Thymus (tissue), 14 donors: ENCODE measurements around the gene TTC23. TPM values are rescaled to one million over a fixed set of nuclear protein-coding genes. Genes with fewer than 3 reads are reported as not detected.
A peak's percentile ranks its signal among the peaks of the same experiment; 100 is the strongest.

ENCODE experiments used
- DNase-seq, 9 donors: peaks; one replicate each; pipeline ENCODE4 v3.0.0-alpha.2; 2013; ENCODE audit warnings: low spot score in 9 of 9, low read depth in 6 of 9, missing footprints in 1 of 9
- H3K27ac ChIP-seq, 2 donors: one replicate each; pipeline ENCODE4 v1.5.1; 2013; ENCODE audit warnings: control low read depth in 1 of 2, low read depth in 1 of 2, low read length in 1 of 2, mild to moderate bottlenecking in 1 of 2, moderate library complexity in 1 of 2
- H3K27me3 ChIP-seq, 2 donors: one replicate each; pipeline ENCODE4 v1.5.1; 2013; ENCODE audit warnings: low read length in 1 of 2; ENCODE audit not compliant: control insufficient read depth in 2 of 2, insufficient read depth in 1 of 2
- H3K36me3 ChIP-seq, 2 donors: one replicate each; pipeline ENCODE4 v1.5.1; 2013; ENCODE audit warnings: low read length in 1 of 2, mild to moderate bottlenecking in 1 of 2, moderate library complexity in 1 of 2; ENCODE audit not compliant: control insufficient read depth in 2 of 2, insufficient read depth in 2 of 2
- H3K4me1 ChIP-seq, 2 donors: one replicate each; pipeline ENCODE4 v1.5.1; 2013; ENCODE audit warnings: low read length in 2 of 2; ENCODE audit not compliant: control insufficient read depth in 2 of 2, insufficient read depth in 2 of 2
- H3K4me3 ChIP-seq, 2 donors: one replicate each; pipeline ENCODE4 v1.5.1; 2013; ENCODE audit warnings: low read length in 2 of 2, control low read depth in 1 of 2, mild to moderate bottlenecking in 1 of 2
- H3K9me3 ChIP-seq, 2 donors: one replicate each; pipeline ENCODE4 v1.5.1; 2013; ENCODE audit warnings: low read length in 1 of 2, mild to moderate bottlenecking in 1 of 2; ENCODE audit not compliant: control insufficient read depth in 2 of 2, insufficient read depth in 1 of 2
- WGBS: extraction: QIAGEN DNeasy Blood & Tissue Kit; methylation state at CpG from one replicate; pipeline ENCODE4 v1.1.7; 2013; 5-methylcytosine and 5-hydroxymethylcytosine counted together
- long read RNA-seq, 10 donors: transcript quantifications; one replicate each; lab custom pipeline, GENCODE V29; 2026
- polyA plus RNA-seq: library from polyadenylated mRNA; stranded (reverse); fragments of 200-250 nt; gene quantifications from one replicate; pipeline ENCODE4 v1.2.3, GENCODE V29; 2013
- total RNA-seq: library from RNA; stranded (reverse); fragments of 120-200 nt; gene quantifications from one replicate; pipeline ENCODE4 v1.2.4, GENCODE V29; 2013
- donor health status: healthy.

TTC23 gene, protein sequence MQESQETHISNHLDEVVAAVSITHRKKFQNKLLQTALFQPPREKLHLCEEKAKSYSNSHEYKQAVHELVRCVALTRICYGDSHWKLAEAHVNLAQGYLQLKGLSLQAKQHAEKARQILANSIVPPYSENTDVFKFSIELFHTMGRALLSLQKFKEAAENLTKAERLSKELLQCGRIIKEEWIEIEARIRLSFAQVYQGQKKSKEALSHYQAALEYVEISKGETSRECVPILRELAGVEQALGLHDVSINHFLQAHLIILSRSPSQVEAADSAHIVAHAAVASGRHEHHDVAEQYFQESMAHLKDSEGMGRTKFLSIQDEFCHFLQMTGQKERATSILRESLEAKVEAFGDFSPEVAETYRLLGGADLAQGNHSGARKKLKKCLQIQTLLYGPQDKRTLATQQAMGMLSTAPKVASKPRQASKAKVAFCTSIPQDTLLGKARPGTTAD
- total RNA-seq (5.7 TPM), polyA plus RNA-seq (7.7 TPM)
- long read RNA-seq, donor 1 = 0 reads
- long read RNA-seq, donor 2 = 0 reads
- long read RNA-seq, donor 3, partial matches to known transcripts = 25 of 25 reads
- long read RNA-seq, donor 3, other reads (novel, unspliced or antisense) = 0 of 25 reads
- long read RNA-seq, donor 4 = 0 reads
- long read RNA-seq, donor 5 = 0 reads
- long read RNA-seq, donor 6 = 0 reads
- long read RNA-seq, donor 7 = 0 reads
- long read RNA-seq, donor 8 = 0 reads
- long read RNA-seq, donor 9 = 0 reads
- long read RNA-seq, donor 10 = 0 reads

DNA sequence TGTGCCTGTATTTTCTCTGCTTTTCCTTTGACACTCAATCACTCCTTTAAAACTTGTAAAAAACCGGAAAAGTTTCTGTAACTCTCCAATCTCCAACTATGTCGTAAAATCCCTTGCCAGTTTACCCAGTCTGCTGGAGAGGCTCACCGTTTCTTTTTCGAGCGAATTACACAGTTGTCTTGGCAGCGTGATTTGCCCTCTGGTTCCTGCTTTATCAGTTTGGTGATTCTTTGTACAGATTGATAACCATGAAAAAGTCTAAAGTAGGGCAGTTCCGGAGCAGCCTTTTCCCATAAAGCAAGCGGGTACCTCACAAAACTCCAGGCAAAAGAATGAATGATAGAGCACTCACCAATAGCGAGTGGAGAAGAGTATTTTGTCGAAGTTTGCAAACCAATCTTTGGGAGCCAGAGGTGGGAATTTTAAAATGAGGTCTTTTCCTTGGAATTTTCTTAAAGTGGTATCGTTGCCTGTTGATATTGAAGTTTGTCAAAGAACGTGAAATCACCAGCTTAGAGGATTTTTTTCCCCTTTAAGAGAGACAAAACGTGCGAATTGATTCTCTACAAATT, at the start of gene TTC23:
TTC23 (minus strand) TSS at position 312 of the 572 bp plus-strand sequence. CDS start 20,869 bp downstream, outside the sequence.
- Histone ChIP-seq H3K27me3 (no peaks in the 10 kb centered on the region), H3K9me3 (no peaks in the 10 kb centered on the region), H3K36me3 (no peaks in the 10 kb centered on the region), H3K4me3 (peak within 1 kb of the TSS; percentile 41 to 79), H3K4me1 (peaks cover 7 to 15% of the 10 kb centered on the region in 2 donors), H3K27ac (peak within 1 kb of the TSS in 1 of 2 donors; percentile 96)
- DNase-seq = peak in 2 of 9 donors; percentile 21 to 41
- 28% methylated on average over 14 of the region's 14 CpGs for WGBS

DNA sequence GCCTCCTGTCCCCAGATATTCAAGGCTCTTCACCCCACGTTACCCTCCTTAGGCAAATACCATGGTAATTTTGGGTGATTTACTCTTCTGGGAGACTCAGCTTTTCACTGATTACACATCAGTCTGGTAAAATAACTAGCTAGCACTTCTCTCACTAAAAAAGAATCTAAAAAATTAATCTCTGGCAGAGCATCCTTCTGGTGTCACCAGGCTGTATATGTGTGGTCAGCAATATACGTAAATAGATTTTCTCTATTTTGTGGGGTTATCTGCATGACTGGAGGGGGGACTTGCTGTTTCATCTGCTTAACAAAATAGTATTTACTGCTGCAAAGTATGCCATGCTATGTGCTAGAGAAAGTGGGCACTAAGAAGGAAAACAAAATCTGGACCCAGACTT, 47.0 kb upstream of the TTC23 start:
- Histone ChIP-seq H3K9me3 (no peaks in the 10 kb centered on the region), H3K4me1 (no peaks in the 10 kb centered on the region), H3K27me3 (no peaks in the 10 kb centered on the region), H3K36me3 (peaks cover 0 to 8% of the 10 kb centered on the region in 2 donors), H3K27ac (no peak overlapping the region), H3K4me3 (no peak overlapping the region)
- over 99% methylated on average over 2 of the region's 2 CpGs for WGBS
- DNase-seq = no peak

DNA sequence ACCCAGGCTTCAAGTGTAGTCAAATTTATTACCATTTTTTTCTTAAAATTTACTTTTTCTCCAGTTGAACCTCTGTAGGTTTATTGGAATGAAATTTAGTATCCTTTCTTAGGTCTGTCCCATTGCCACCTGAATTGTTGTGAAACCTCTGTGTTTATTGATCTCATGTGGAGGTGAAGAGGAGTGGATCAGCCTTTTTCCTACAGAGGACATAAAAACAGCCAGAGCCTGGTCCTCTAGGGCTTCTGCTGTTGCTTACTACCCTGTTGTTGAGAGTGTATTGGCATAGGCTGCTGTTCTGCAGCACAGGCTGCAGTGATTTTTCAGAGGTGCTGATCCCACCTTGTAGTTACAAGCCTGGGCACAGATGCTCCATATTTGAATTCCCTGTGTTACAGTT, 46.5 kb upstream of the TTC23 start:
- no peak for DNase-seq
- Histone ChIP-seq H3K4me3 (no peak overlapping the region), H3K27ac (no peak overlapping the region), H3K36me3 (peaks cover 0 to 8% of the 10 kb centered on the region in 2 donors), H3K27me3 (no peaks in the 10 kb centered on the region), H3K4me1 (no peaks in the 10 kb centered on the region), H3K9me3 (no peaks in the 10 kb centered on the region)

DNA sequence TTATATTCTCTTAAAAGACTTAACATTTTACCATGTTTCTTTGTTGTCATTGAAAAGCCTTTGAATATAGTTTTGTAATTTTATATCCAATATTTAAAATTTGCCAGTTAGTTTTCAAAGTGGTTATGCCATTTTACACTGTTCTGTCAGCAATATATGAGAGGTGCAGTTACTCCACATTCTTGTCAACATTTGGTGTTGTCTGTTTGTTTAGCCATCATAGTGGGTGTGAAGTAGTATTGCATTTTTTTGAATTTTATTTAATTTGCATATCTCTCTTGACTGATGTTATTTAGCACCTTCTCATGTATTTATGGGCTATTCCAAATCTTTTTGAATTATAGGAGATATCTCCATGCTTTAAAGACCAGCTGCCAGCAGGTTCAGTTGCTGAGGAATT, 42.3 kb upstream of the TTC23 start:
- Histone ChIP-seq H3K9me3 (no peaks in the 10 kb centered on the region), H3K4me1 (no peaks in the 10 kb centered on the region), H3K4me3 (no peak overlapping the region), H3K36me3 (peaks cover 0 to 14% of the 10 kb centered on the region in 2 donors), H3K27me3 (no peaks in the 10 kb centered on the region), H3K27ac (no peak overlapping the region)
- DNase-seq = no peak

DNA sequence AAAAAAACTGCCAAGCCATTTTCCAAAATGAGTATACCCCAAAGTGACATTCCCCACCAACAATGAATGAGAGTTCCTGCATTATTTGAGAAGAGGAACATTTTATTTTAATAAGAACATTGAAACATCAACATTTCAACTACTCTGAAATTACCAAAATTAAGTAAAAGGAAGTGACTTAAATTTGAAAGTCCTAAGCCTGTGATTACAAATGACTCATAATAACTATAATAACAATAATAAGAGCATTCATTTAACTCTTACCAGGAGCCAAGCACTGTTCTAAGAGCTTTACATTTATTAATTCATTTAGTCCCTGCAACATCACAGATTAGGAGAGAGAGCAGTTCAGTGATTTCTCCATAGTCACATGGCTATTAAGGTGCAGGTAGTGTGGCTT, 34.3 kb upstream of the TTC23 start:
- Histone ChIP-seq H3K4me1 (peaks cover 19 to 23% of the 10 kb centered on the region in 2 donors), H3K27ac (no peak overlapping the region), H3K4me3 (no peak overlapping the region), H3K27me3 (no peaks in the 10 kb centered on the region), H3K9me3 (no peaks in the 10 kb centered on the region), H3K36me3 (no peaks in the 10 kb centered on the region)
- DNase-seq = no peak

DNA sequence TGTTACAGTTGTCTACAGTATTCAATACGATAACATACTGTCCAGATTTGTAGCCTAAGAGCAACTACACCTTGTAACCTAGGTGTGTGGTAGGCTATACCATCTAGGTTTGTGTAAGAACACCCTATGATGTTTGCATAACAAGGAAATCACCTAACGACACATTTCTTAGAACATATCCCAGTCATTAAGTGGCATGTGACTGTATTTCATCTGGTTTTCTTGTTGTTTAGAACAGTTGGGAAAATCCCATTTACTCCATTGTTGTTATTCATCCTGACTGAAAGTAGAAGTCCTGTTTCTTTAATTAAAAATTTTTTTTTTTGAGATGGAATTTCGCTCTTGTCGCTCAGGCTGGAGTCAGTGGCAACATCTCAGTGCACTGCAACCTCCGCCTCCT, 33.2 kb upstream of the TTC23 start:
- WGBS = 92% methylated on average over 5 of the region's 5 CpGs
- Histone ChIP-seq H3K27ac (no peak overlapping the region), H3K9me3 (no peaks in the 10 kb centered on the region), H3K27me3 (no peaks in the 10 kb centered on the region), H3K4me1 (peaks cover 21 to 25% of the 10 kb centered on the region in 2 donors), H3K4me3 (no peak overlapping the region), H3K36me3 (no peaks in the 10 kb centered on the region)
- DNase-seq = no peak

DNA sequence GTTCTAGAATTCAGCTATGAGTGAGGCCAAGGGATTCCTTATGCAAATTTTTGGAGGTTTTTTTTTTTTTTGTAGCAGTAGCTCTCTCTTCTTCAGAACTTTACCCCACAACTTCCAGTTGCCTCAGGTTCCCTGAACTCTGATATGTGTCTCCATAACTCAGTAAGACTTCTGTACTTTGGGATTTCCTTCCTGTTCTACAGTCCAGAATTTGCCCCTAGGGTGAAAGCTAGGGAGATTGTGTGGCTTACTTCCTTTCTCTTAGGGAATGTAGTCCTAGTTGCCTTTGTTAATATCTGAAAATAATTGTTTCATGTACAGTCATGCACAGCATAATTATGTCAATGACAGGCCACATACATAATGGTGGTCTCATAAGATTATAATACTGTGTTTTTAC, 32.7 kb upstream of the TTC23 start:
- no peak overlapping the region for H3K27ac ChIP-seq
- H3K4me3 ChIP-seq = no peak overlapping the region
- no peaks in the 10 kb centered on the region for H3K9me3 ChIP-seq

DNA sequence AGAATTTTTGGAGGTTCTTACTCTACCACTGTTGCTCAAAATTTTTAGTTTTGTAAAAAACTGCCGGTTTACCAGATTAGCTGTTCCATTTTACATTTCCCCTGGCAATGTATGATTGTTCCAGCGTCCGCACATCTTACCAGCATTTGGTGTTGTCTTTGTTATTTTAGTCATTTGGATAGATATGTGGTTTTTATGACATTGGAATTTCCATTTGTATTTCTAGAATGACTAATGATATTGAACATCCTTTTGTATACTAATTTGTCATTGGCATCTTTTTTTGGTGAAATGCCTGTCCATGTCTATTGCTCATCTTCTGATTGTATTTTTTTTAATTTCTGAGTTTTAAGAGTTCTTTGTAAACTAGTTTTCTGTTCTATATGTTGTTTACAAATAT, 30.4 kb upstream of the TTC23 start:
- no peaks in the 10 kb centered on the region for H3K36me3 ChIP-seq
- H3K4me3 ChIP-seq = no peak overlapping the region

More for the DNA sequence above, 32.7 kb upstream of the TTC23 start:
- Histone ChIP-seq H3K27me3 (no peaks in the 10 kb centered on the region), H3K4me1 (peaks cover 21 to 25% of the 10 kb centered on the region in 2 donors), H3K36me3 (no peaks in the 10 kb centered on the region)
- DNase-seq = no peak

DNA sequence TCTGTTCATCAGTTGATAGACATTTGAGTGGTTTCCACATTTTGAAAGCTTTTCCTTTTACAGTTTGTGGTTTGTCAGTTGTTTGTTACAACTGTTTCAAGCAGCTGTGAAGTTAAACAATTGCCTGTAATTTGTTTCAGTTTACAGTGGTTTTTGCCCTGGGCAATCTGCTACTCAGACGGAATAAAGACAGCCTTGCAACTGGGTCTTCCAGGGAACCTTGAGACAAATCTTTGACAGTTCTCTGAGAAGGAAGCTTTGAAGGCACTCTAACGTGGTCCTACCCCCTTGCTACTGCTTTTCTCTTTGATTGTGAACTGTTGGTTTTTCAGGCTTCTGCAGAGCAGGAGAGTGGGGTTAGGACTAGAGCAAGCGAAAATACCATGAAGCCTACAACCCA, 29.9 kb upstream of the TTC23 start:
- Histone ChIP-seq H3K4me3 (no peak overlapping the region), H3K27ac (peak overlapping the region; percentile 68 to 83), H3K9me3 (no peaks in the 10 kb centered on the region), H3K27me3 (no peaks in the 10 kb centered on the region), H3K4me1 (peaks cover 21 to 31% of the 10 kb centered on the region in 2 donors), H3K36me3 (no peaks in the 10 kb centered on the region)
- DNase-seq = peak in 6 of 9 donors; percentile 48 to 78 (median 54)
- WGBS = 9% methylated on average over 3 of the region's 3 CpGs

More for the DNA sequence above, 30.4 kb upstream of the TTC23 start:
- WGBS = 91% methylated on average over 3 of the region's 3 CpGs
- no peaks in the 10 kb centered on the region for H3K27me3 ChIP-seq
- DNase-seq = no peak
- no peaks in the 10 kb centered on the region for H3K9me3 ChIP-seq
- peak overlapping the region in 1 of 2 donors; percentile 83 for H3K27ac ChIP-seq
- H3K4me1 ChIP-seq = peaks cover 21 to 35% of the 10 kb centered on the region in 2 donors
